HFFc6 (cell line): ENCODE measurements around the gene FOXP1. TPM values are rescaled to one million over a fixed set of nuclear protein-coding genes. Genes with fewer than 3 reads are reported as not detected.

ENCODE experiments used
- DNase-seq: peaks from one replicate; pipeline ENCODE4 v3.0.0-alpha.2; 2018
- H3K27ac Mint-ChIP-seq: 2 replicates; pipeline ENCODE4 v1.8.0; 2020; ENCODE audit warnings: mild to moderate bottlenecking, mixed read lengths
- H3K27me3 Mint-ChIP-seq: 2 replicates; pipeline ENCODE4 v1.8.0; 2021; ENCODE audit warnings: mild to moderate bottlenecking, moderate library complexity, mixed read lengths; ENCODE audit not compliant: insufficient read depth
- H3K36me3 Mint-ChIP-seq: 2 replicates; pipeline ENCODE4 v1.8.0; 2021; ENCODE audit warnings: low read depth, mixed read lengths
- H3K4me1 Mint-ChIP-seq: 2 replicates; pipeline ENCODE4 v1.8.0; 2020; ENCODE audit warnings: low read depth, mixed read lengths
- H3K4me3 Mint-ChIP-seq: 2 replicates; pipeline ENCODE4 v1.8.0; 2020; ENCODE audit warnings: mild to moderate bottlenecking, moderate library complexity, mixed read lengths
- H3K9me3 Mint-ChIP-seq: 2 replicates; pipeline ENCODE4 v1.8.0; 2020; ENCODE audit warnings: mild to moderate bottlenecking, mixed read lengths
- total RNA-seq, 6 experiments: library from RNA; stranded (reverse); fragmentation: NEBNext Ultra II Directional; extraction: Animal tissue kit (Norgen Biotek cat#: 25700); gene quantifications; 2 replicates in 1 of 6; 3 replicates in 5 of 6; pipeline ENCODE4 v1.2.3, GENCODE V29; 2021
- TF ChIP-seq, protein P1 (sequence below): fragments of 200-600 bp; sonication (generic); IDR thresholded peaks from 2 replicates; pipeline ENCODE4 v1.5.0; 2021; ENCODE audit warnings: antibody characterized with exemption, mild to moderate bottlenecking

Gene FOXP1
- total RNA-seq, 6 experiments from 2014 or later: 32.2 to 59.3 (median 52.0) TPM

DNA sequence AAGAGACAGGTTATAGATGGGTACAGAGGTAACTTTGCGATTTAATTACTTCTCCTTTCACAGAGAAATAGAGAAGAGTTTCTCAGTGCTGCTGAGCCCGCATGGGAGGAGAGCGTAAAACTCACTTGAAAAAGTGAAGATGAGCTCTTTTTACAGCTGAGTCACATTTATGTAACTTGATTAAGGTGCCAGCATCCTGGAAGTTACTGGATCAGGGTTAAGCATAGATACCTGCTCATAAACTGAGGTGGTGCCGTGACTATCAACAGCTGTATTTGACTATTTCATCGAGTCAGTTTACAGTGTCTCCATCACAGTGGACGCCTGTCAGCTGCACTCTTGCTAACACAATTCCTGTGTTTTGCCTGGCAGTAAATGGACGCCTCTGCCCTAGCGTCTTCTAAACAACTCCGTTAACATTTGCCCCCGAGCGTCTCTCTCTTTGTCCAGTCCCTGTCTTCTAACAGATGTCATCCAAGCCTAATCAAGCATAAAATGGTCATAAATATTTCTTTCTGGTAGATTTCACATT lies 414.6 kb downstream of the FOXP1 start:
- Mint-ChIP-seq H3K27me3 (no peaks in the 10 kb centered on the region), H3K9me3 (no peaks in the 10 kb centered on the region), H3K36me3 (peaks cover 21% of the 10 kb centered on the region; the same call in 1 of the 2 replicates), H3K27ac (no peak overlapping the region), H3K4me3 (no peak overlapping the region), H3K4me1 (peaks cover 45% of the 10 kb centered on the region)
- no peak for DNase-seq
- TF ChIP-seq, protein P1, sequence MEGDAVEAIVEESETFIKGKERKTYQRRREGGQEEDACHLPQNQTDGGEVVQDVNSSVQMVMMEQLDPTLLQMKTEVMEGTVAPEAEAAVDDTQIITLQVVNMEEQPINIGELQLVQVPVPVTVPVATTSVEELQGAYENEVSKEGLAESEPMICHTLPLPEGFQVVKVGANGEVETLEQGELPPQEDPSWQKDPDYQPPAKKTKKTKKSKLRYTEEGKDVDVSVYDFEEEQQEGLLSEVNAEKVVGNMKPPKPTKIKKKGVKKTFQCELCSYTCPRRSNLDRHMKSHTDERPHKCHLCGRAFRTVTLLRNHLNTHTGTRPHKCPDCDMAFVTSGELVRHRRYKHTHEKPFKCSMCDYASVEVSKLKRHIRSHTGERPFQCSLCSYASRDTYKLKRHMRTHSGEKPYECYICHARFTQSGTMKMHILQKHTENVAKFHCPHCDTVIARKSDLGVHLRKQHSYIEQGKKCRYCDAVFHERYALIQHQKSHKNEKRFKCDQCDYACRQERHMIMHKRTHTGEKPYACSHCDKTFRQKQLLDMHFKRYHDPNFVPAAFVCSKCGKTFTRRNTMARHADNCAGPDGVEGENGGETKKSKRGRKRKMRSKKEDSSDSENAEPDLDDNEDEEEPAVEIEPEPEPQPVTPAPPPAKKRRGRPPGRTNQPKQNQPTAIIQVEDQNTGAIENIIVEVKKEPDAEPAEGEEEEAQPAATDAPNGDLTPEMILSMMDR: no peak

DNA sequence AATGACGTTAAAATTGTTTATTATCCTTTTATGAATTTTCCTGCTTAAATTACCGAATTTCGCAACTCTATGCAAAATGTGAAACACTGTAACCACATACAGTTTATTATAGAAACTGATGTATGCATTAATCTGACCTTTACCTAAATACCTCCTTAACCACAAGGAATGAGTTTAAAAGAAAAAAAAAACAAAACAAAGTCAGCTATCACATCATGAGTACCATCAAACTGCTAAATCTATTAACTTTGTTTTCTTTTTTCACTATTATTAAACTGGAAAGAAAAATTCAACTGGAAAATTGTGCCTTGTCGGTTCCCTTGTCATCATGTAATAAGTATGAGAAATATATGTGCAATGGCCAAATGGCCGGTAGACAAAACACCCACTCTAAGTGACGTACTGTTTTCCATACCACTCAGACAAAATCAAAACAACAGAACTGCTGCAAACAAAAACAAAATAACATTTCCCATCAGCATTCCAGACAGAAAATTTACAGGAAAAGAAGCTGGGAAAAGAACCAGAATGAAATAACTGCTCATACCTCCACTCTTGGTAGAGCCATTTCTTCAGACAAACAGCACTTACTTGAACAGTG lies 415.3 kb downstream of the FOXP1 start:
- TF ChIP-seq, protein P1: no peak
- H3K27me3 Mint-ChIP-seq: no peaks in the 10 kb centered on the region
- peak; percentile 5 for DNase-seq
- peak overlapping the region; percentile 62 for H3K27ac Mint-ChIP-seq
- peaks cover 45% of the 10 kb centered on the region for H3K4me1 Mint-ChIP-seq
- peaks cover 21% of the 10 kb centered on the region; the same call in 1 of the 2 replicates for H3K36me3 Mint-ChIP-seq
- H3K4me3 Mint-ChIP-seq: no peak overlapping the region
- no peaks in the 10 kb centered on the region for H3K9me3 Mint-ChIP-seq

DNA sequence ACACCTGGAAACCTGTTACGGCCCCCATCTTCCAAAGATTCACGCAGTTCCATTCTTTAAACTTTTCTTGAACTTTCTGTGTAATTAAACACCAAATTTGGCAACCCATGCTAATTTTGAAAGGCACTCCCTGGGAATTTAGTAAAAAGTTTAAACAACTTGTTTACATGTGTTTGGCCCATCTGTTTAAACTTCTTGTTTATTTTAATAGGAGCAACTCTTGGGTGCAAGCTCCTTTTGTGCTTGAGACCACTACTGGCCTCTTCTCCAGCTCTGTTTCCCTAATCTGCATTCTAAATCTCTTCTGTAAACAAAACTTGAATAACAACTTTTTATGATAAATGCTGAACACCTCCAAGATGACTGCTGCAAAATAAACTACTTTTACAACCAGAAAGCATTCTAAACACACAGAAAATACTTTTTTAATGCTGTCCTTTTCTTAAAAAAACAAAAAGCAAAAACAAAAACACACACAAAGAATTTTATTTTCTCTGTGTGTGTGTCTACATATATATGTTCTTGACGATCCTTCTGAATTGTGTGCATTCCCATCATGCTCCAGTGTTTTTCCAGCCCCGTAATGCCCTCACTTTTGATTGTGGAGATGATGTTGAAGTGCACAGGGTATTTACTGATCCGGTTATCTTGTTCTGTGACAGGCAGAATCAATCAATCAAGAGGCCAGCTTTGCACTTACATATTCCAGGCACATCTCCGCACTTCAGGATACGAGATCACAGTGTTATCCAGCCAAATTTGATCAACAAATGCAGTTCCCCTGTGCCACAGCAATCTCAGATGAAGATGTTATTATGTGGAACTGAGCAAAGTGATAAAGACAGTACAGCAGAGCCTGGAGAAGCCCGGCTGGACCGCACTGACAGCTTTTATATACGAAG lies 416.9 kb downstream of the FOXP1 start:
- Mint-ChIP-seq H3K9me3 (no peaks in the 10 kb centered on the region), H3K27me3 (no peaks in the 10 kb centered on the region), H3K4me3 (no peak overlapping the region), H3K36me3 (peaks cover 21% of the 10 kb centered on the region; the same call in 1 of the 2 replicates), H3K4me1 (peaks cover 40% of the 10 kb centered on the region), H3K27ac (no peak overlapping the region)
- no peak for DNase-seq
- TF ChIP-seq, protein P1: no peak

DNA sequence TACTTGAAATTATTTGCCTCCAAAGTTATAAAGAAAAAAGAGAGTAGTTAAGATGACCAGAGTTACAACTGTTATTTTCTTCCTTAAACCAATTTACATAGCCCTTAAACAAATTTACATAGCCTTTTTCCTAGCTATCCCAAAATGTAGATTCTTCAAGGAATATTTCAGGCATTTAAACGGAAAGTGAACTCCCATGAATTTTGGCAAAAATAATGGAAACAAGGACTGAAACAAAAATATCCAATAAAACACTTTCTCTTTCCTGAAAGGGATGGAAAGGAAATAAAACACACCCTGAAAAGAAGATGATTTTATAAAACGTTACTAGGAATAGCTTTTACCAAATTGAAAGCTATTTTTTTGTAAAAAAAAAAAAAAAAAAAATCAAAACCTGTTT lies 418.6 kb downstream of the FOXP1 start:
- Mint-ChIP-seq H3K4me1 (peaks cover 52% of the 10 kb centered on the region), H3K4me3 (no peak overlapping the region)

DNA sequence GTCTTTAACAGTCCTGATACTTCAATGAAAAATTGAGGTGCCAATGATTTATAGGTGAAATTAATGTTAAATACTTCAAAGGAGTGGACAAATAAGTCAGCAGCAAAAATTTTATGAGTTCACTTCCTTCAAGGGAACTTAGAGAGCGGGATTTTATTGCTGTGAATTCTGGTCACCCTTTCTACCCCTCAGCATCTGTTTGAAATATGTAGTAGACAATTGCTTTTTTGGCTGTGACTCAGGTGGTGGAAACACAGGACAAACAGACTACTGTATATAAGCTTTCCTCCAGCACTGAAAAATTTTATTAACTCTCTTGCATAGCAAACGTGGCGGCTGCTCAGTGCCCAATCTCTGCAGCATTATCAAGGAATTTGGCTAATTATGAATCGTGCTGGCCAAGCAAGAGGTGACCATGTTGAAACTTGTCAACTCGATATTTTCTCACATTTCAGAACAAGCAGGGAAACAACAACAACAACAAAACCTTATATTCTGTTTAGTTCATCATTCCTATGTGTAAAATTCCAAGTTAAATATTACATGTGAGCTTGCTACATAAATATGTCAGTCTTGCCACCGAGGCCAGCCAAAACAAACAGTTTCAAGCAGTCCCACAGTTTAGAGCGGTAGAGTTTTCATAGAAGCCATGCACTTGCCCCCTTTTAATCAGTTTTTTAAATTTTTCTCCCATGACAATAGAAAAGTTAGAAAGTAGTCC lies 420.2 kb downstream of the FOXP1 start:
- peaks cover 29% of the 10 kb centered on the region for H3K36me3 Mint-ChIP-seq
- H3K27me3 Mint-ChIP-seq: no peaks in the 10 kb centered on the region; the same call in 1 of the 2 replicates
- peaks cover 42% of the 10 kb centered on the region for H3K4me1 Mint-ChIP-seq
- TF ChIP-seq, protein P1: no peak
- H3K27ac Mint-ChIP-seq: no peak overlapping the region
- H3K4me3 Mint-ChIP-seq: no peak overlapping the region
- DNase-seq: no peak
- peaks cover 9% of the 10 kb centered on the region for H3K9me3 Mint-ChIP-seq

More for the DNA sequence above, 418.6 kb downstream of the FOXP1 start:
- Mint-ChIP-seq H3K27me3 (no peaks in the 10 kb centered on the region; the same call in 1 of the 2 replicates), H3K9me3 (peaks cover 9% of the 10 kb centered on the region), H3K27ac (no peak overlapping the region), H3K36me3 (peaks cover 29% of the 10 kb centered on the region)
- TF ChIP-seq, protein P1: no peak
- no peak for DNase-seq
